ENCODE results near the gene UVRAG.

Gene UVRAG

GRCh38 chr11:76170468-76170867 lies 355.5 kb downstream of the UVRAG start:
- no peaks in the 10 kb centered on the region for H3K36me3 ChIP-seq (ENCODE audit: insufficient read depth, low read length)
- H3K9me2 ChIP-seq (ENCODE audit: low read depth, low read length), result no peaks in the 10 kb centered on the region
- H3K27me3 ChIP-seq (ENCODE audit: insufficient read depth, low read length), result peaks cover 6% of the 10 kb centered on the region; the same call in 1 of the 2 replicates
- H3F3A ChIP-seq (ENCODE audit: insufficient read depth, low read length), result no peaks in the 10 kb centered on the region
- no peaks in the 10 kb centered on the region for H3K79me2 ChIP-seq (ENCODE audit: insufficient read depth, low read length)
- no peak for TF ChIP-seq CTCF (IDR thresholded peaks at IDR 0.05; ENCODE audit: low read length)
- H3K27ac ChIP-seq (ENCODE audit: low read depth, low read length, poor library complexity, severe bottlenecking), result no peak overlapping the region
- no peak overlapping the region for H3K9ac ChIP-seq (ENCODE audit: low read length)
- no peaks in the 10 kb centered on the region for H3K9me3 ChIP-seq (ENCODE audit: low read length)
- H4K20me1 ChIP-seq (ENCODE audit: insufficient read depth, low read length), result no peaks in the 10 kb centered on the region
- no peak overlapping the region for H3K4me2 ChIP-seq (ENCODE audit: low read length)
- H3K4me1 ChIP-seq (ENCODE audit: insufficient read depth, low read length, severe bottlenecking), result no peaks in the 10 kb centered on the region
- no peak overlapping the region for H2AFZ ChIP-seq (ENCODE audit: low read length)
- H3K4me3 ChIP-seq (ENCODE audit: low read depth, low read length, poor library complexity, severe bottlenecking), result no peak overlapping the region

GRCh38 chr11:76172583-76172982 lies 357.6 kb downstream of the UVRAG start:
- Histone ChIP-seq H3F3A (ENCODE audit: insufficient read depth, low read length) (no peaks in the 10 kb centered on the region), H2AFZ (ENCODE audit: low read length) (no peak overlapping the region), H3K9ac (ENCODE audit: low read length) (no peak overlapping the region), H4K20me1 (ENCODE audit: insufficient read depth, low read length) (no peaks in the 10 kb centered on the region), H3K9me2 (ENCODE audit: low read depth, low read length) (no peaks in the 10 kb centered on the region), H3K4me3 (ENCODE audit: low read depth, low read length, poor library complexity, severe bottlenecking) (no peak overlapping the region), H3K36me3 (ENCODE audit: insufficient read depth, low read length) (no peaks in the 10 kb centered on the region), H3K4me1 (ENCODE audit: insufficient read depth, low read length, severe bottlenecking) (no peaks in the 10 kb centered on the region), H3K27me3 (ENCODE audit: insufficient read depth, low read length) (peaks cover 6% of the 10 kb centered on the region; the same call in 1 of the 2 replicates), H3K79me2 (ENCODE audit: insufficient read depth, low read length) (no peaks in the 10 kb centered on the region), H3K27ac (ENCODE audit: low read depth, low read length, poor library complexity, severe bottlenecking) (no peak overlapping the region), H3K4me2 (ENCODE audit: low read length) (no peak overlapping the region), H3K9me3 (ENCODE audit: low read length) (no peaks in the 10 kb centered on the region)
- no peak for TF ChIP-seq EZH2 (IDR thresholded peaks at IDR 0.05; ENCODE audit: borderline replicate concordance, low read length)

- Histone ChIP-seq H3K4me3 (ENCODE audit: low read depth, low read length, poor library complexity, severe bottlenecking) (no peak overlapping the region), H3K9me2 (ENCODE audit: low read depth, low read length) (no peaks in the 10 kb centered on the region), H3K4me2 (ENCODE audit: low read length) (no peak overlapping the region), H3K9me3 (ENCODE audit: low read length) (no peaks in the 10 kb centered on the region), H3K36me3 (ENCODE audit: insufficient read depth, low read length) (no peaks in the 10 kb centered on the region), H2AFZ (ENCODE audit: low read length) (no peak overlapping the region), H3K9ac (ENCODE audit: low read length) (no peak overlapping the region), H3K4me1 (ENCODE audit: insufficient read depth, low read length, severe bottlenecking) (no peaks in the 10 kb centered on the region), H3K27me3 (ENCODE audit: insufficient read depth, low read length) (peaks cover 6% of the 10 kb centered on the region; the same call in 1 of the 2 replicates), H3K79me2 (ENCODE audit: insufficient read depth, low read length) (no peaks in the 10 kb centered on the region), H4K20me1 (ENCODE audit: insufficient read depth, low read length) (no peaks in the 10 kb centered on the region), H3F3A (ENCODE audit: insufficient read depth, low read length) (no peaks in the 10 kb centered on the region), H3K27ac (ENCODE audit: low read depth, low read length, poor library complexity, severe bottlenecking) (no peak overlapping the region)
- no peak for TF ChIP-seq EZH2 (IDR thresholded peaks at IDR 0.05; ENCODE audit: borderline replicate concordance, low read length)
- TF ChIP-seq CTCF (IDR thresholded peaks at IDR 0.05; ENCODE audit: low read length), result no peak
These were observed 358.7 kb downstream of the UVRAG start for GRCh38 chr11:76173663-76174062.

DNA sequence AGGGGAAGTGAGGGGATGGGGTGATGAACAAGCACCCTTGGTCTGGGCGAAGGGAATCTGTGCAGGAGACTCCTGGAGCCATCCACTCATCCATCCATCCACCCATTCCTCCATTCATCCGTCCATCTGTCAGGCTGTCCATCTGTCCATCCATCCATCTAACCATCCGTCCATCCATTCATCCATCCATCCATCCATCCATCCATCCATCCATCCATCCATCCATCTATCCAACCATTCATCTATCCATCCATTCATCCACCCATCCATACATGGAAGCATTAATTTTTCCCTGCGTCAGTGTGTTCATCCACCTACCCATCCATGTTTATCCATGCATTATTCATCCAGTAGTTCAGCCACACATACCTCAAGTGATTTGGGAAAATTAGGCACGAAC lies 359.3 kb downstream of the UVRAG start:
- no peaks in the 10 kb centered on the region for H3F3A ChIP-seq (ENCODE audit: insufficient read depth, low read length)
- no peak overlapping the region for H3K4me2 ChIP-seq (ENCODE audit: low read length)
- H3K4me3 ChIP-seq (ENCODE audit: low read depth, low read length, poor library complexity, severe bottlenecking), result no peak overlapping the region
- no peak overlapping the region for H3K27ac ChIP-seq (ENCODE audit: low read depth, low read length, poor library complexity, severe bottlenecking)
- no peak overlapping the region for H3K9ac ChIP-seq (ENCODE audit: low read length)
- no peaks in the 10 kb centered on the region for H3K79me2 ChIP-seq (ENCODE audit: insufficient read depth, low read length)
- peaks cover 6% of the 10 kb centered on the region; the same call in 1 of the 2 replicates for H3K27me3 ChIP-seq (ENCODE audit: insufficient read depth, low read length)
- no peaks in the 10 kb centered on the region for H4K20me1 ChIP-seq (ENCODE audit: insufficient read depth, low read length)
- no peaks in the 10 kb centered on the region for H3K9me2 ChIP-seq (ENCODE audit: low read depth, low read length)
- H3K9me3 ChIP-seq (ENCODE audit: low read length), result no peaks in the 10 kb centered on the region
- H2AFZ ChIP-seq (ENCODE audit: low read length), result no peak overlapping the region
- H3K4me1 ChIP-seq (ENCODE audit: insufficient read depth, low read length, severe bottlenecking), result no peaks in the 10 kb centered on the region
- H3K36me3 ChIP-seq (ENCODE audit: insufficient read depth, low read length), result no peaks in the 10 kb centered on the region
- TF ChIP-seq CTCF (IDR thresholded peaks at IDR 0.05; ENCODE audit: low read length) (no peak), EZH2 (IDR thresholded peaks at IDR 0.05; ENCODE audit: borderline replicate concordance, low read length) (no peak)

Data from OCI-LY1 (cell line).